Hindlimb muscle (tissue), 1 donor: ENCODE data around the gene HOXD9. TPM values are rescaled to one million over a fixed set of nuclear protein-coding genes. Genes with fewer than 3 reads are reported as not detected.

Experiments
- DNase-seq: peaks from one replicate; pipeline ENCODE4 v3.0.0-alpha.2; 2013
- polyA plus RNA-seq: library from polyadenylated mRNA; unstranded; fragments of 120-200 nt; gene quantifications from one replicate; pipeline ENCODE4 v1.2.1, GENCODE V29; 2013; ENCODE audit not compliant: insufficient read length

HOXD9 gene
- polyA plus RNA-seq, 1 donor, result 10.5 TPM

- no peak for DNase-seq
Measured at GRCh38 chr2:176169181-176169580, 46.7 kb downstream of the HOXD9 start.

GRCh38 chr2:176169711-176170110, 47.2 kb downstream of the HOXD9 start:
- no peak for DNase-seq

GRCh38 chr2:176170602-176171305, 48.2 kb downstream of the HOXD9 start:
- no peak for DNase-seq

- no peak for DNase-seq
Measured at GRCh38 chr2:176171351-176172006, 49.0 kb downstream of the HOXD9 start.

- no peak for DNase-seq
Measured at GRCh38 chr2:176172007-176172894, 49.7 kb downstream of the HOXD9 start.

- no peak for DNase-seq
Measured at GRCh38 chr2:176172895-176173566, 50.5 kb downstream of the HOXD9 start.

- no peak for DNase-seq
Measured at GRCh38 chr2:176173567-176174381, 51.3 kb downstream of the HOXD9 start.

- no peak for DNase-seq
Measured at GRCh38 chr2:176174382-176174823, 51.9 kb downstream of the HOXD9 start.

Other genes with a start within 250 kb of the HOXD9 start
- 43.9 TPM for gene LNPK, start 120.5 kb upstream of the HOXD9 start, polyA plus RNA-seq
- not detected for gene EVX2, start 38.8 kb upstream of the HOXD9 start, polyA plus RNA-seq
- gene HOXD13, start 30.0 kb upstream of the HOXD9 start, polyA plus RNA-seq, result not detected
- not detected for gene HOXD12, start 22.9 kb upstream of the HOXD9 start, polyA plus RNA-seq
- not detected for gene HOXD11, start 15.4 kb upstream of the HOXD9 start, polyA plus RNA-seq
- 0.10 TPM for gene HOXD10, start 5.9 kb upstream of the HOXD9 start, polyA plus RNA-seq
- gene HOXD8, start 7.0 kb downstream of the HOXD9 start, polyA plus RNA-seq, result 45.0 TPM
- gene HOXD4, start 28.8 kb downstream of the HOXD9 start, polyA plus RNA-seq, result 8.2 TPM
- 3.4 TPM for gene HOXD3, start 34.6 kb downstream of the HOXD9 start, polyA plus RNA-seq
- gene HOXD1, start 65.9 kb downstream of the HOXD9 start, polyA plus RNA-seq, result 0.57 TPM
- 53.3 TPM for gene MTX2, start 146.7 kb downstream of the HOXD9 start, polyA plus RNA-seq